Measurements from ENCODE around the gene ADAMTSL2.

The ADAMTSL2 gene

DNA sequence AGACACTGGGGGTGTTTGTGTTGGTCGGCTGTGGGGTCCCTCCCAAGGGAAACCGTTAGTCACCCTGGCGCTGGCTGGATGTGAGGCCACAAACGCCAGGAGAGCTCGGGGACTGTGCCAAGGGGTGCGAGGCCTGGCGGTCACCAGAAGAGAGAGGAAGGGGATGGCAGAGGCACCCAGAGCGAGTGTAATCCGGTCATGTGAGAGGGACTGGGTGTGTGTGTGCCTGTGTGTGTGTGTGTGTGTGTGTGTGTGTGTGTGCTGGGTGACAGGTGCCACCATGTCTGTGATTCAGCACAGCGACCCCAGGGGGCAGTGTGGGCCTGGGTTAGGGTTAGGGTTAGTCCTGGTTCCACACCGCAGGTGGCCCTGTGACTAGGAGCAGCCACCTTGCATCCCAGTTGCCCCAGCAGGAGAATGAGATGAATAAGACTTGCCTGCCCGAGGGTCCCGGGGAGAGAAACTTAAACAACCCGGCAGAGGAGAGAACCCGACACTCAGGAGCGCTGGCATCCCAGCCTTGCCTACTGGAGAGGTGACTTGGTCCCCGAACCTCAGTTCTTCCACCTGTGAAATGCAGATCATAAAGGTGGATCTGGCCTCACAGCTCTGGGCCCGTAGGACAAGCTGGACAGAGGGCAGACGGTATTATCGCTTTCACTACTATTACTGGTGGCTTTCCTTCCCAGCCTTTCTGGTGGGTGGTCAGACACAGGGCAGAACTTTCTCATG, 1.4 kb upstream of the ADAMTSL2 start:
- Histone ChIP-seq H3K27me3 (ENCODE audit: insufficient read depth, low read length) (peaks cover 34% of the 10 kb centered on the region), H3K36me3 (ENCODE audit: insufficient read depth, low read depth, low read length) (no peaks in the 10 kb centered on the region), H3K4me3 (ENCODE audit: low read length) (no peak overlapping the region)

DNA sequence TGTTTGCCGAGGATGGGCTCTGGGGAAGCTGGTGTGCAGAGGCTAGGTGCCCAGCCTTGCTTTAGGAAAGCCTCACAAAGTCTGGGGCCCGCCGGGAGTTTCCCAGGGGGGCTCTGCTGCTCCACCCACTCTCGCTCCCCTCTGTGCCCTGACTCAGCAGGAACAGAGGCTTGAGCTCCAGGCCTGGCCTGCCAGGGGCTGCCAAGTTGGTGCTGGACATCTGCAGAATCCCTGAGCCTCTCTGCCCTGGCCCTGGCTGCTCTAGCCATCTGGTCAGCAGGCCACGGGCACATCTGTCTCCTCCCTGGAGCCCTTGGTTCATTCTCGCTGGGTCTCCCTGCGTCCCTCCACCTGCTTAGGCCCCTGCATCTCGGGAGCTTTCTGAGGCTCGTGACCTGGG, 647 bp upstream of the ADAMTSL2 start:
- H3K27me3 ChIP-seq (ENCODE audit: insufficient read depth, low read length), result peaks cover 31% of the 10 kb centered on the region

More for the DNA sequence above, 1.4 kb upstream of the ADAMTSL2 start:
- Histone ChIP-seq H3K4me1 (ENCODE audit: insufficient read depth, low read length) (peaks cover 10% of the 10 kb centered on the region; the same call in 1 of the 2 replicates), H3K9me3 (ENCODE audit: insufficient read depth, low read depth, low read length) (no peaks in the 10 kb centered on the region), H3K9ac (ENCODE audit: low read depth, low read length) (no peak overlapping the region), H3K27ac (ENCODE audit: low read length) (no peak overlapping the region)

DNA sequence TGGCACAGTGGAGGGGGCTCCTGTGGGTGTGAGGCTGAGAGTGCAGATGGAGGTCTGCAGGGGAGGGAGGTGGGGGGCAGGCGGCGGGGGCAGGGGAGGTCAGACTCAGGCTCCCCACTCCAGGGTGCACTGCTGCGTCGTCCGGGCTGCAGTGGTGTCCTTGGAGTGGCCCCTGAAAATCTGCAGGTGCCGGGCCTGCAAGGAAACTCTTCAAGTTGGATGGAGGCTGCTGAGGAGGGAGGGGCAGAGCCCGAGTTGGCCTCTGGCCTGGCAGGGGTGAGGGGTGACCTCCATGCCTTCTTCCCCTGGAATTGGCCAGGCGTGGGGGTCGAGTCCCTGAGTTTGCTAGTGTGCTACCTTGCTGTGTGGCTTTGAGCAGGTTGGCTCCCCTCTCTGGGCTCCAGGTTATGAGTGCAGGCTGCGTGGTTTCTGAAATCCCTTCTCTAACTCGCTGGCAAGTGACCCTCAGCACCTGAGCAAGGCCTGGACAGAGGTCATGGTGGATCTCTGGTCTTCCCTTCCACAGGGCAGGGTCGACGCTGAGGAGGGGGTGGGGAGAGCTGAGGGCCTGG, 888 bp downstream of the ADAMTSL2 start:
- H3K9me3 ChIP-seq (ENCODE audit: insufficient read depth, low read depth, low read length), result no peaks in the 10 kb centered on the region
- no peak overlapping the region for H3K4me3 ChIP-seq (ENCODE audit: low read length)
- no peak overlapping the region for H3K27ac ChIP-seq (ENCODE audit: low read length)
- peaks cover 6% of the 10 kb centered on the region; the same call in 1 of the 2 replicates for H3K4me1 ChIP-seq (ENCODE audit: insufficient read depth, low read length)
- H3K36me3 ChIP-seq (ENCODE audit: insufficient read depth, low read depth, low read length), result no peaks in the 10 kb centered on the region
- H3K9ac ChIP-seq (ENCODE audit: low read depth, low read length), result no peak overlapping the region
- H3K27me3 ChIP-seq (ENCODE audit: insufficient read depth, low read length), result peaks cover 31% of the 10 kb centered on the region

More for the DNA sequence above, 647 bp upstream of the ADAMTSL2 start:
- Histone ChIP-seq H3K27ac (ENCODE audit: low read length) (no peak overlapping the region), H3K36me3 (ENCODE audit: insufficient read depth, low read depth, low read length) (no peaks in the 10 kb centered on the region), H3K4me1 (ENCODE audit: insufficient read depth, low read length) (peaks cover 6% of the 10 kb centered on the region; the same call in 1 of the 2 replicates), H3K9ac (ENCODE audit: low read depth, low read length) (no peak overlapping the region; the same call in 1 of the 2 replicates), H3K4me3 (ENCODE audit: low read length) (peak overlapping the region; percentile 60; the same call in 1 of the 2 replicates), H3K9me3 (ENCODE audit: insufficient read depth, low read depth, low read length) (no peaks in the 10 kb centered on the region)

DNA sequence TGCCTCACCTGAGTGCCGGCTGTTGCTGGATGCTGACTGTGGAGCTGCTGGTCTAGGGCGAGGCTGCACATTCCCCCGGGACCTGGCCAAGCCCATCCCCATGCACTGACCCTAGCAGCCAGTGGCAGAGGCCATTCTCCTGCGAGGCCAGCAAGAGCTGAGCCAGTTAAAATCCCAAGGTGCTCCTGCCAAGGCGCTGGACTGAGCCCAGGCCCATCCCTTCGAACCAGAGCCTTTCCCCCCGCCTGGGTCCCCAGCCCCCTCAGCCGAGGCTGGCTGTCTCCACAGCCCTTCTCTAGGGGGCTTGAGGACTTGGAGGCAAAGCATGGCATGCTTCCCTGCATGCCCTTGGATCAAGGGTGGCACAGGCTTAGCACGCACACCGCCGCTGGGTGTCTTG, 1.6 kb downstream of the ADAMTSL2 start:
- Histone ChIP-seq H3K27ac (ENCODE audit: low read length) (no peak overlapping the region), H3K9ac (ENCODE audit: low read depth, low read length) (no peak overlapping the region), H3K4me1 (ENCODE audit: insufficient read depth, low read length) (peaks cover 6% of the 10 kb centered on the region; the same call in 1 of the 2 replicates), H3K4me3 (ENCODE audit: low read length) (no peak overlapping the region), H3K36me3 (ENCODE audit: insufficient read depth, low read depth, low read length) (no peaks in the 10 kb centered on the region), H3K27me3 (ENCODE audit: insufficient read depth, low read length) (peaks cover 31% of the 10 kb centered on the region), H3K9me3 (ENCODE audit: insufficient read depth, low read depth, low read length) (no peaks in the 10 kb centered on the region)

DNA sequence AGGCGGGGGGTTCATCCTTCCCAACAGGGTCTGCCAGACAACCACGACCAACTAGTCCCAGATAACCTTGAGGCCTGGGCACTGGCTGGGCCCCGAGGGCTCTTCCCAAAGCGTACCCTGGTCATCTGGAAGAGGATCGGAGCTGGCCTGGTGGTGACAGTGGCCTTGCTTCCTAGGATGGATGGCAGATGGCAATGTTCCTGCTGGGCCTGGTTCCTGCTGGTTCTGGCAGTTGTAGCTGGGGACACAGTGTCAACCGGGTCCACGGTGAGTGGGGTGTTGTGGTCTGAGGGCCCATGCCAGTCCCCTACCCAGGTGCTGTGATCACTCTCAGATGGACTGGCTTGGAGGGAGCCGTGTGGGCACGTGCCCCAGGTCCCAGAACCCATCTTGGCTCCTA, 2.0 kb downstream of the ADAMTSL2 start:
- H3K4me3 ChIP-seq (ENCODE audit: low read length), result no peak overlapping the region
- peaks cover 6% of the 10 kb centered on the region; the same call in 1 of the 2 replicates for H3K4me1 ChIP-seq (ENCODE audit: insufficient read depth, low read length)
- H3K27me3 ChIP-seq (ENCODE audit: insufficient read depth, low read length), result peaks cover 31% of the 10 kb centered on the region
- H3K36me3 ChIP-seq (ENCODE audit: insufficient read depth, low read depth, low read length), result no peaks in the 10 kb centered on the region
- H3K9ac ChIP-seq (ENCODE audit: low read depth, low read length), result no peak overlapping the region
- H3K9me3 ChIP-seq (ENCODE audit: insufficient read depth, low read depth, low read length), result no peaks in the 10 kb centered on the region
- no peak overlapping the region for H3K27ac ChIP-seq (ENCODE audit: low read length)

DNA sequence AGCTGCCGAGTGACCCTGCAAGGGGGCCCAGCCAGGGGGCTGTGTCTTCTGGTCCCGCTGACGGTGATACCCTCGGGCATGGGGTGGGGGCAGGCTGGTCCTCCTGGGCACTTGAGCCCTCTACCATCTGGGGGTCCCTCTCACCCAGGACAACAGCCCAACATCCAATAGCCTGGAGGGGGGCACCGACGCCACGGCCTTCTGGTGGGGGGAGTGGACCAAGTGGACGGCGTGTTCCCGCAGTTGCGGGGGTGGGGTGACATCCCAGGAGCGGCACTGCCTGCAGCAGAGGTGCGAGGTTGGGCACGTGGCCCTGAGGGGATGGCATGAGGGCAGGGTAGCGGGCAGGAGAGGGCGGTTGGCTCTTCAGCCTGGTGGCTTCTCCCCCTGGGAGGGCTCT, 2.8 kb downstream of the ADAMTSL2 start:
- peaks cover 31% of the 10 kb centered on the region for H3K27me3 ChIP-seq (ENCODE audit: insufficient read depth, low read length)

DNA sequence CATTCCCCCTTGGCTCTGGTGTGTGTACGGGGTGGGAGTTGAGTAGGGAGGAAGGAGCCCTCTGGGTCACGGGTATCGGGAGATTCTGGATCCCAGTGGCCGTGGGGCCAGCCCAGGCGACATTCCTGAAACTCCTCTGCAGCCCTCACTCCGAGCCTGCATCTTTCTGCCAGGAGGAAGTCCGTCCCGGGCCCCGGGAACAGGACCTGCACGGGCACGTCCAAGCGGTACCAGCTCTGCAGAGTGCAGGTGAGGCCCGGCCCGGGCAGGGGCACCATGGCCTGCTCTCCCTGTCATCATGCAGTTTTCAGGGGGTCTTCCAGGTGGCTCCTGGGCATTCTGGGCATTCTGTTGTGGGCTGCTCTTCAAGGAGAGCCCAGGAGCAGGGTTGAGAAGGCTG, 3.7 kb downstream of the ADAMTSL2 start:
- Histone ChIP-seq H3K27ac (ENCODE audit: low read length) (no peak overlapping the region), H3K9ac (ENCODE audit: low read depth, low read length) (no peak overlapping the region), H3K9me3 (ENCODE audit: insufficient read depth, low read depth, low read length) (no peaks in the 10 kb centered on the region), H3K36me3 (ENCODE audit: insufficient read depth, low read depth, low read length) (no peaks in the 10 kb centered on the region), H3K4me1 (ENCODE audit: insufficient read depth, low read length) (peaks cover 6% of the 10 kb centered on the region; the same call in 1 of the 2 replicates), H3K27me3 (ENCODE audit: insufficient read depth, low read length) (peaks cover 30% of the 10 kb centered on the region), H3K4me3 (ENCODE audit: low read length) (no peak overlapping the region)

More for the DNA sequence above, 2.8 kb downstream of the ADAMTSL2 start:
- H3K27ac ChIP-seq (ENCODE audit: low read length), result no peak overlapping the region
- H3K4me1 ChIP-seq (ENCODE audit: insufficient read depth, low read length), result peaks cover 6% of the 10 kb centered on the region; the same call in 1 of the 2 replicates
- no peak overlapping the region for H3K9ac ChIP-seq (ENCODE audit: low read depth, low read length)
- H3K9me3 ChIP-seq (ENCODE audit: insufficient read depth, low read depth, low read length), result no peaks in the 10 kb centered on the region
- no peak overlapping the region for H3K4me3 ChIP-seq (ENCODE audit: low read length)
- no peaks in the 10 kb centered on the region for H3K36me3 ChIP-seq (ENCODE audit: insufficient read depth, low read depth, low read length)

DNA sequence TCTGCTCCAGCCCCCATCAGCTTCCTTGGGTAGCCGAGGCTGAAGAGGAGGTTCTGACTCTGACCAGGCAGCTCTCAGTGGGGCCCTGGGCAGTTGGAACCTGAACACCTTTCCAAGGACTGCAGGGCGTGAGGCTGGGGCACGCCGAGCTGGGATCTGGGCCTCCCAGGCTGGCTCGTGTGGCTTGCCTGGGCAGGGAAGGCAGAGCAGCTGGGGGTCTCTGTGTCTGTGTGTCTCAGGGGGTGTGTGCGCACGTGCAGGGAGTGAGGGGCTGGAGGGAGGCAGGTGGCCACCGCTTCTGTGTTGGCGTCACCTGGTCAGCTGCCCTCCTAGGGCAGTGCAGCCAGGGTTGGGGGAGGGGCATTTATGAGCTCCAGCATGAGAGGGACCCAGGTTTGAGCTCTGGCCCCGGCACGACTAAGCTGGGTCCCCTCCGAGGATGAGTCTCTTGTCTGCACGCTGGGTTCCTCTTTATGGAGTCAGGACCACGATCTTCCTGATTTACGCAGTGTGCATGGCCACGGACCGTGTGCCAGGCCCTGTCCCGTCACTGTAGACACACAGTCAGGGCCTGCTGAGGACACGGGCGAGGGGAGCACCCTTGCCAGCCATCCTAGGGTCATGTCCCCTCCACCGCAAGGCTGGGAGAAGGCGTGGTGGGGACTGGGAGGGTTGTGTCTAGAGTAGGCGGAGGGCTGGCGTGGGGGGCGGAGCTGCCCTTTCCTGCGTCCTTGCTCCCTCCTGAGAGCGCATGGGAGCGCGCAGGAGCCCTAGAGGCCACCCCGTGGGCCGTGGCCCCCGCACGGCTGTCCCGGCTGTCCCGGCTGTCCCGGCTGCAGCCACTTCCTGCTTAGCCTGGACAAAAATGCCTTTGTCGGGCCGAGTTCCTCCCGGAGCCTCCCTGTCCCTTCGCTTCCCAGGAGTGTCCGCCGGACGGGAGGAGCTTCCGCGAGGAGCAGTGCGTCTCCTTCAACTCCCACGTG, 4.6 kb downstream of the ADAMTSL2 start:
- no peak overlapping the region for H3K4me3 ChIP-seq (ENCODE audit: low read length)
- H3K36me3 ChIP-seq (ENCODE audit: insufficient read depth, low read depth, low read length), result no peaks in the 10 kb centered on the region
- H3K27me3 ChIP-seq (ENCODE audit: insufficient read depth, low read length), result peaks cover 20% of the 10 kb centered on the region
- no peak overlapping the region for H3K27ac ChIP-seq (ENCODE audit: low read length)
- peaks cover 1% of the 10 kb centered on the region; the same call in 1 of the 2 replicates for H3K4me1 ChIP-seq (ENCODE audit: insufficient read depth, low read length)
- H3K9ac ChIP-seq (ENCODE audit: low read depth, low read length), result no peak overlapping the region
- H3K9me3 ChIP-seq (ENCODE audit: insufficient read depth, low read depth, low read length), result no peaks in the 10 kb centered on the region

DNA sequence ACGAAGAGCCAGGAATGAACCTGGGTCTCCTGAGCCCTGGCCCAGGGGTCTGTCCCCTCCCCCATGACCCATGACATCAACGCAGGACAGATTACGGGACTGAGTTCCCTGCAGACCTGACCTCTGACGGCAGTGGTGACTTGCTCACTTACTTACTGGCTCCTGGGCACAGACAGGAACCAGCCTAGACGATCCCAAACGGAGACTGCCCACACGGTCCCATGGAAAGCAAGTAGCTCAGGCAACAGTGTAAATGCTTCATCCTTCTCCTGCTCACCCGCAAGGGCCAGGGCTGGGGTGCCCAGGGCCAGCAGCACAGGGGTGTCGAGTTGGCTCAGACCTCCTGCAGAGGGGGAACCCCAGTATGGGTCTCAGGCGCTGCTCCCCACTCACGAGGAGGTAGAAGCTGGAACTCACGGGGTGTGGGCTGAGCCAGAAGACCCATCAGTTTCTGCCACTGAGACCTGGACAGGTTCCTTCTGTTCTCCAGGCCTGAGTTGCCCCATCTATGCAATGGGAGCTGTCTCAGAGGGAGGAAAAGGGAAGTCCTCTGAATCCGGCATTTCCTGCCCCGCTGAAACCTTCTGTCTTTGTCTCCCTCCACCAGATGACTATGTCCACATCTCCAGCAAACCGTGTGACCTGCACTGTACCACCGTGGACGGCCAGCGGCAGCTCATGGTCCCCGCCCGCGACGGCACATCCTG, 5.6 kb downstream of the ADAMTSL2 start:
- no peaks in the 10 kb centered on the region for H3K9me3 ChIP-seq (ENCODE audit: insufficient read depth, low read depth, low read length)
- H3K36me3 ChIP-seq (ENCODE audit: insufficient read depth, low read depth, low read length), result no peaks in the 10 kb centered on the region
- H3K4me3 ChIP-seq (ENCODE audit: low read length), result no peak overlapping the region; the same call in 1 of the 2 replicates
- H3K4me1 ChIP-seq (ENCODE audit: insufficient read depth, low read length), result no peaks in the 10 kb centered on the region
- no peak overlapping the region for H3K9ac ChIP-seq (ENCODE audit: low read depth, low read length)
- peaks cover 12% of the 10 kb centered on the region for H3K27me3 ChIP-seq (ENCODE audit: insufficient read depth, low read length)
- H3K27ac ChIP-seq (ENCODE audit: low read length), result no peak overlapping the region

DNA sequence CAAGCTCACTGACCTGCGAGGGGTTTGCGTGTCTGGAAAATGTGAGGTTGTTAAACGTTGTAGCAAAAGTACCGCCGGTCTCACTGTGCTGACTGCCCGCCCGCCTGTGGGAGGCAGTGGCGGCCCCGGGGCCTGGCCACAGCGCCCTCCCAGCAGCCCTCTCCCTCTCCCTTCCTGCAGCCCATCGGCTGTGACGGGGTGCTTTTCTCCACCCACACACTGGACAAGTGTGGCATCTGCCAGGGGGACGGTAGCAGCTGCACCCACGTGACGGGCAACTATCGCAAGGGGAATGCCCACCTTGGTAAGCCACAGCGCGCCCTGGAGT, 6.2 kb downstream of the ADAMTSL2 start:
- Histone ChIP-seq H3K27ac (ENCODE audit: low read length) (no peak overlapping the region), H3K4me1 (ENCODE audit: insufficient read depth, low read length) (no peaks in the 10 kb centered on the region), H3K9me3 (ENCODE audit: insufficient read depth, low read depth, low read length) (no peaks in the 10 kb centered on the region), H3K9ac (ENCODE audit: low read depth, low read length) (no peak overlapping the region), H3K27me3 (ENCODE audit: insufficient read depth, low read length) (peaks cover 7% of the 10 kb centered on the region), H3K4me3 (ENCODE audit: low read length) (no peak overlapping the region; the same call in 1 of the 2 replicates), H3K36me3 (ENCODE audit: insufficient read depth, low read depth, low read length) (no peaks in the 10 kb centered on the region)

DNA sequence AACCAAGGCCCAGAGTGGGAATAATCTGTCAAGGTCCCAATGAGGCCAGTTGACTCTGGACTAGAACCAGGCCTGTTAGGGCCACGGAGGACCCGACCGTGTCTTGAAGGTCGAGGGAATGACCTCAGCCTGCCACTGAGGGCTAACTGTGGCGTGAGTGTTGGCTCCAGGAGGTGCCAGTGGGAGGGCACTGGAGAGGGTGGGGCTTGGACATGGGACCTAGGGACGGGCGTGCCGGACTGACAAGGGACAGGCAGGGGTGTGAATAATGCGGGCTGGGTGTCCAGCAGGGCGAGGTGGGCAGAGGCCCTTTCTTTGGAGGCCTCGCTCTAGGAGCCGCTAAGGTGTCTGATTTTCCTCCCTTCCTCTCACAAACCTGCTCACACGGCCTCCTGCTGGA, 7.5 kb downstream of the ADAMTSL2 start:
- Histone ChIP-seq H3K9me3 (ENCODE audit: insufficient read depth, low read depth, low read length) (no peaks in the 10 kb centered on the region), H3K27ac (ENCODE audit: low read length) (no peak overlapping the region), H3K36me3 (ENCODE audit: insufficient read depth, low read depth, low read length) (no peaks in the 10 kb centered on the region), H3K27me3 (ENCODE audit: insufficient read depth, low read length) (no peaks in the 10 kb centered on the region), H3K9ac (ENCODE audit: low read depth, low read length) (no peak overlapping the region), H3K4me3 (ENCODE audit: low read length) (no peak overlapping the region), H3K4me1 (ENCODE audit: insufficient read depth, low read length) (no peaks in the 10 kb centered on the region)

All from iPS-20b (cell line).